SKM-1 (cell line): ENCODE measurements around the gene ATF3.
A peak's percentile ranks its signal among the peaks of the same experiment; 100 is the strongest.

Experiments
- DNase-seq: peaks from one replicate; lab custom pipeline; 2025; ENCODE audit not compliant: unreplicated experiment; lab: John Stamatoyannopoulos, UW

The ATF3 gene

GRCh38 chr1:212608392-212608958 lies at the start of gene ATF3:
TSS of gene ATF3 (plus strand) at chr1:212608761. CDS start at chr1:212615022, 6,261 bp downstream.
- peak; percentile 93 for DNase-seq

GRCh38 chr1:212559929-212560328 lies 48.6 kb upstream of the ATF3 start:
- no peak for DNase-seq

- DNase-seq, result no peak
These were observed 47.6 kb upstream of the ATF3 start for GRCh38 chr1:212560933-212561460.

GRCh38 chr1:212561501-212561931 lies 47.0 kb upstream of the ATF3 start:
- DNase-seq, result no peak

GRCh38 chr1:212562771-212563170 lies 45.8 kb upstream of the ATF3 start:
- DNase-seq, result no peak

- no peak for DNase-seq
These were observed 43.5 kb upstream of the ATF3 start for GRCh38 chr1:212565079-212565478.

GRCh38 chr1:212565571-212566305 lies 42.8 kb upstream of the ATF3 start:
- DNase-seq, result no peak

- no peak for DNase-seq
These were observed 41.8 kb upstream of the ATF3 start for GRCh38 chr1:212566522-212567479.

- no peak for DNase-seq
These were observed 40.9 kb upstream of the ATF3 start for GRCh38 chr1:212567638-212568037.

GRCh38 chr1:212568978-212569537 lies 39.5 kb upstream of the ATF3 start:
- no peak for DNase-seq

GRCh38 chr1:212574732-212575131 lies 33.8 kb upstream of the ATF3 start:
- DNase-seq, result no peak

- DNase-seq, result no peak
These were observed 33.2 kb upstream of the ATF3 start for GRCh38 chr1:212575333-212575732.

GRCh38 chr1:212578041-212578440 lies 30.5 kb upstream of the ATF3 start:
- DNase-seq, result no peak

GRCh38 chr1:212581034-212581433 lies 27.5 kb upstream of the ATF3 start:
- DNase-seq, result no peak

- no peak for DNase-seq
These were observed 26.3 kb upstream of the ATF3 start for GRCh38 chr1:212582291-212582690.

GRCh38 chr1:212582808-212583615 lies 25.5 kb upstream of the ATF3 start:
- DNase-seq, result no peak

GRCh38 chr1:212583643-212584042 lies 24.9 kb upstream of the ATF3 start:
- no peak for DNase-seq

GRCh38 chr1:212584092-212584886 lies 24.3 kb upstream of the ATF3 start:
- DNase-seq, result no peak

- no peak for DNase-seq
These were observed 23.4 kb upstream of the ATF3 start for GRCh38 chr1:212585210-212585609.
